H1 (cell line): ENCODE measurements around the gene GALNT18. TPM values are rescaled to one million over a fixed set of nuclear protein-coding genes. Genes with fewer than 3 reads are reported as not detected.

Experiments used
- BCL11A ChIP-seq, 2 experiments: IDR thresholded peaks; one replicate each; pipeline ENCODE4 v1.6.1; 2011; ENCODE audit warnings: low read depth in 2 of 2, low read length in 2 of 2, mild to moderate bottlenecking in 2 of 2
- SIRT6 ChIP-seq: IDR thresholded peaks from one replicate; pipeline ENCODE4 v1.7.1; 2012; ENCODE audit warnings: low read length, inconsistent platforms
- polyA plus RNA-seq, 7 experiments: library from polyadenylated mRNA; depleted of rRNA in 3 of 7; stranded (reverse) in 5 of 7; unstranded in 2 of 7; fragments of >200 nt in 5 of 7; fragments of 200-250 nt in 2 of 7; gene quantifications; 1 replicate in 5 of 7; 2 replicates in 1 of 7; 4 replicates in 1 of 7; pipeline versions ENCODE4 v1.2.1 to v1.2.3, GENCODE V29; 2011 to 2013; ENCODE audit warnings: missing spikeins in 2 of 7, mixed read lengths in 2 of 7
- total RNA-seq: library from RNA; stranded (reverse); fragmentation: NEBNext Ultra II Directional; extraction: Animal tissue kit (Norgen Biotek cat#: 25700); gene quantifications from 2 replicates; pipeline ENCODE4 v1.2.1, GENCODE V29; 2021
- TF ChIP-seq, protein P1 (sequence below): IDR thresholded peaks from 2 replicates; pipeline ENCODE4 v1.6.1; 2012; ENCODE audit warnings: inconsistent platforms

GALNT18 gene
- total and polyA plus RNA-seq, 2 of the 8 experiments (the other 6 are each of a cell fraction or from before 2014, with no cell fraction given) = 6.0 to 9.4 TPM

DNA sequence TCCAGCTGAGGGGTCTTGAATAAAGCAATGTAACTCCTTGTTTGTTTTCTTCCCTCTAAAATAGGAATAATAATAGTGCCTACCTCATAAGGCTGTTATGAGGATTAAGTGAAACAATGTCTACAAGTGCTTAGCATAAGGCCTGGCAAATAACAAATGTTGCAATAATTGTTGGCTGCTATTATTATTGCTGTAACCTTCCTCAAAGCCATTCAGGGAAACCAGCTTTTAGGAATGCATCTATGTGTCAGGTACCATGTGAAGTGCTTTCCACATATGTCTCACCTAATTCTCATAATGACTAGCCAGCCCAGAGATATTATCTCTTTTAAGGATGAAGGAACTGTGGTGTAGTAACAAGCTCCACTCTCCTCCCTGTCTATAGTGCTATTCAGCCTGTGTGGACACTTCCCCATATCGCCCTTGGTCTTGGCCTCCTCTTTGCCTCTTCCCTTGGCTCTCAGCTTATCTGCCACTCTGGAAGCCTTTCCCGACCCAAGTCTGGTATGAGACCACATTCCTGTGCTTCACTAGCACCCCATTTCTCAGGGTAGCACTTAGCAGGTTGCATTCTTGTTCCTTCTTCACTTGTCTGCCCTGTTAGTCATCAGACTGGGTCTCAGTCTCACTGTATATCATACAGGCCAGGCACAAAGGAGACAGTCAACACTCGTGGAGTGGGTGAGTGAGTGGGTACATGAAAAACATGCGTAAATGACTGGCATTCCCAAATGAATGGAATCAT is 292.6 kb downstream of the GALNT18 start (continued):
- TF ChIP-seq, protein P1, sequence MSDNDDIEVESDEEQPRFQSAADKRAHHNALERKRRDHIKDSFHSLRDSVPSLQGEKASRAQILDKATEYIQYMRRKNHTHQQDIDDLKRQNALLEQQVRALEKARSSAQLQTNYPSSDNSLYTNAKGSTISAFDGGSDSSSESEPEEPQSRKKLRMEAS = no peak
- no peak for TF ChIP-seq BCL11A (IDR thresholded peaks at IDR 0.05; ENCODE audit: low read depth in 2 of 2, low read length in 2 of 2)
- no peak for TF ChIP-seq SIRT6
